ENCODE data around the gene SESN3. TPM values are rescaled to one million over a fixed set of nuclear protein-coding genes. Genes with fewer than 3 reads are reported as not detected.

The SESN3 gene
- 13.0 TPM for polyA plus RNA-seq (2013, experiment 1 of 2)
- 13.2 TPM for polyA plus RNA-seq (2013, experiment 2 of 2)

- Histone ChIP-seq H2BK5ac (ENCODE audit: low read depth, low read length, poor library complexity, severe bottlenecking) (peak within 1 kb of the TSS; percentile 82), H3K18ac (ENCODE audit: low read depth in 1 of 2, low read length in 2 of 2) (peak within 1 kb of the TSS; percentile 84 to 96), H2BK15ac (ENCODE audit: low read depth, poor library complexity, severe bottlenecking) (peak within 1 kb of the TSS; percentile 96), H4K91ac (ENCODE audit: low read length) (peak within 1 kb of the TSS; percentile 80), H3K27me3 (ENCODE audit: control insufficient read depth in 1 of 2, insufficient read depth in 1 of 2, low read length in 2 of 2) (no peaks in the 10 kb centered on the region), H3K4ac (ENCODE audit: low read depth in 1 of 2, low read length in 2 of 2) (peak within 1 kb of the TSS in 1 of 2 experiments; percentile 97), H3K79me1 (replicated peaks; ENCODE audit: low read length, poor library complexity, severe bottlenecking) (no peaks in the 10 kb centered on the region), H3K4me2 (ENCODE audit: low read length, poor library complexity, severe bottlenecking) (peak within 1 kb of the TSS; percentile 77), H3K23ac (ENCODE audit: low read length in 2 of 2) (peak within 1 kb of the TSS in 1 of 2 experiments; percentile 96), H4K8ac (ENCODE audit: low read length) (peak within 1 kb of the TSS; percentile 83), H3K4me1 (ENCODE audit: control insufficient read depth, insufficient read depth, low read depth, low read length) (no peaks in the 10 kb centered on the region), H2AFZ (ENCODE audit: low read depth, low read length) (peak within 1 kb of the TSS; percentile 63), H3K27ac (ENCODE audit: low read length, poor library complexity, severe bottlenecking) (peak within 1 kb of the TSS; percentile 99), H2BK12ac (ENCODE audit: low read length in 2 of 2) (peak within 1 kb of the TSS; percentile 2 to 82), H3K36me3 (ENCODE audit: control insufficient read depth in 1 of 2, insufficient read depth in 2 of 2, low read depth in 1 of 2, low read length in 2 of 2) (no peaks in the 10 kb centered on the region), H3K4me3 (ENCODE audit: insufficient read depth in 1 of 2, low read depth in 1 of 2, low read length in 2 of 2) (peak within 1 kb of the TSS; percentile 90 to 91), H3K9ac (ENCODE audit: low read length) (peak within 1 kb of the TSS; percentile 91), H2BK120ac (ENCODE audit: low read depth, low read length) (peak within 1 kb of the TSS; percentile 73), H3K14ac (ENCODE audit: low read length in 2 of 2) (peak within 1 kb of the TSS in 1 of 2 experiments; percentile 94), H3K9me3 (ENCODE audit: control insufficient read depth, low read length) (no peaks in the 10 kb centered on the region), H2AK5ac (ENCODE audit: low read length, severe bottlenecking) (peak within 1 kb of the TSS; percentile 57)
- DNase-seq: peak; percentile 100
- WGBS: 2% methylated on average over 33 of the region's 40 CpGs
Measured at GRCh38 chr11:95231127-95231880, at the start of gene SESN3. Gene SESN3 (minus strand): TSS chr11:95231202. CDS start chr11:95230860, 342 bp downstream.

- Histone ChIP-seq H3K4ac (ENCODE audit: low read depth in 1 of 2, low read length in 2 of 2) (peak overlapping the region in 1 of 2 experiments; percentile 71), H4K91ac (ENCODE audit: low read length) (peak overlapping the region; percentile 58), H2AFZ (ENCODE audit: low read depth, low read length) (no peak overlapping the region), H2BK15ac (ENCODE audit: low read depth, poor library complexity, severe bottlenecking) (peak overlapping the region; percentile 93), H3K27me3 (ENCODE audit: control insufficient read depth in 1 of 2, insufficient read depth in 1 of 2, low read length in 2 of 2) (no peaks in the 10 kb centered on the region), H3K4me1 (ENCODE audit: control insufficient read depth, insufficient read depth, low read depth, low read length) (peaks cover 2% of the 10 kb centered on the region), H3K4me2 (ENCODE audit: low read length, poor library complexity, severe bottlenecking) (no peak overlapping the region), H3K14ac (ENCODE audit: low read length in 2 of 2) (no peak overlapping the region), H2BK5ac (ENCODE audit: low read depth, low read length, poor library complexity, severe bottlenecking) (no peak overlapping the region), H3K27ac (ENCODE audit: low read length, poor library complexity, severe bottlenecking) (no peak overlapping the region), H3K18ac (ENCODE audit: low read depth in 1 of 2, low read length in 2 of 2) (peak overlapping the region; percentile 62 to 85), H3K9ac (ENCODE audit: low read length) (no peak overlapping the region), H3K4me3 (ENCODE audit: insufficient read depth in 1 of 2, low read depth in 1 of 2, low read length in 2 of 2) (no peak overlapping the region), H2AK5ac (ENCODE audit: low read length, severe bottlenecking) (peak overlapping the region; percentile 74), H3K36me3 (ENCODE audit: control insufficient read depth in 1 of 2, insufficient read depth in 2 of 2, low read depth in 1 of 2, low read length in 2 of 2) (no peaks in the 10 kb centered on the region), H2BK120ac (ENCODE audit: low read depth, low read length) (no peak overlapping the region), H3K79me1 (replicated peaks; ENCODE audit: low read length, poor library complexity, severe bottlenecking) (no peaks in the 10 kb centered on the region), H3K9me3 (ENCODE audit: control insufficient read depth, low read length) (no peaks in the 10 kb centered on the region), H3K23ac (ENCODE audit: low read length in 2 of 2) (peak overlapping the region in 1 of 2 experiments; percentile 90), H4K8ac (ENCODE audit: low read length) (peak overlapping the region; percentile 60), H2BK12ac (ENCODE audit: low read length in 2 of 2) (peak overlapping the region in 1 of 2 experiments; percentile 98)
- WGBS: 60% methylated on average over 6 of the region's 6 CpGs
- DNase-seq: peak; percentile 28
Measured at GRCh38 chr11:95279921-95280868, 49.2 kb upstream of the SESN3 start.

- H2AFZ ChIP-seq (ENCODE audit: low read depth, low read length): no peak overlapping the region
Measured at GRCh38 chr11:95277868-95278267, 46.9 kb upstream of the SESN3 start.

More at GRCh38 chr11:95277868-95278267, 46.9 kb upstream of the SESN3 start:
- no peak overlapping the region for H4K8ac ChIP-seq (ENCODE audit: low read length)
- no peaks in the 10 kb centered on the region for H3K27me3 ChIP-seq (ENCODE audit: control insufficient read depth in 1 of 2, insufficient read depth in 1 of 2, low read length in 2 of 2)
- H3K23ac ChIP-seq (ENCODE audit: low read length in 2 of 2): no peak overlapping the region
- H3K4me3 ChIP-seq (ENCODE audit: insufficient read depth in 1 of 2, low read depth in 1 of 2, low read length in 2 of 2): no peak overlapping the region
- peak overlapping the region in 1 of 2 experiments; percentile 42 for H2BK12ac ChIP-seq (ENCODE audit: low read length in 2 of 2)
- no peak overlapping the region for H2BK15ac ChIP-seq (ENCODE audit: low read depth, poor library complexity, severe bottlenecking)
- no peak overlapping the region for H2AK5ac ChIP-seq (ENCODE audit: low read length, severe bottlenecking)
- no peak overlapping the region for H3K4ac ChIP-seq (ENCODE audit: low read depth in 1 of 2, low read length in 2 of 2)
- H2BK120ac ChIP-seq (ENCODE audit: low read depth, low read length): no peak overlapping the region
- H3K36me3 ChIP-seq (ENCODE audit: control insufficient read depth in 1 of 2, insufficient read depth in 2 of 2, low read depth in 1 of 2, low read length in 2 of 2): no peaks in the 10 kb centered on the region
- no peak overlapping the region for H4K91ac ChIP-seq (ENCODE audit: low read length)
- no peak overlapping the region for H3K18ac ChIP-seq (ENCODE audit: low read depth in 1 of 2, low read length in 2 of 2)
- no peak overlapping the region for H3K9ac ChIP-seq (ENCODE audit: low read length)
- no peaks in the 10 kb centered on the region for H3K79me1 ChIP-seq (replicated peaks; ENCODE audit: low read length, poor library complexity, severe bottlenecking)
- no peaks in the 10 kb centered on the region for H3K9me3 ChIP-seq (ENCODE audit: control insufficient read depth, low read length)
- no peak overlapping the region for H3K14ac ChIP-seq (ENCODE audit: low read length in 2 of 2)
- H3K4me2 ChIP-seq (ENCODE audit: low read length, poor library complexity, severe bottlenecking): no peak overlapping the region
- DNase-seq: no peak
- peaks cover 2% of the 10 kb centered on the region for H3K4me1 ChIP-seq (ENCODE audit: control insufficient read depth, insufficient read depth, low read depth, low read length)
- WGBS: 100% methylated on average over 1 of the region's 2 CpGs
- H3K27ac ChIP-seq (ENCODE audit: low read length, poor library complexity, severe bottlenecking): no peak overlapping the region
- H2BK5ac ChIP-seq (ENCODE audit: low read depth, low read length, poor library complexity, severe bottlenecking): no peak overlapping the region
